ENCODE measurements around the gene HEYL. TPM values are rescaled to one million over a fixed set of nuclear protein-coding genes. Genes with fewer than 3 reads are reported as not detected.
A peak's percentile ranks its signal among the peaks of the same experiment; 100 is the strongest.

The HEYL gene
- total RNA-seq, 1 donor from 2014 or later, result 4.3 TPM

DNA sequence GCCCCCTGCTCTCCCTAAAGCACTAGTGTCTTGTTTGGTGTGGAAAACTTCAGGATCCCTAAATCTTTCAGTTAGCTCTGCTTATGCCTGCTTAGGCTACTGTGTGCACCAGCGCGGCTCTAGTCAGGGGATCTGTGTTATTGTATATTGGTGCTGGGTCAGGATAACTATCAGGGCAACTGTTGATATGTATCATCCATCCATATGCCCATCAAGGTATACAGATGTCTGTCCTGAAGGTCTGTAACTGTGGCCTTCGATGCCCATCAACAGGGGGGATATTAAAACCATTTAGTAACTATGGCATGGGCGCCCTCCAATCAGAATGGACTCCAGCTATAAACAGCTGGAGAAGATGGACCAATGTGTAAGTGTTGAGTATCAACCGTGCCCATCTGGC lies 20.1 kb upstream of the HEYL start:
- Mint-ChIP-seq H3K9me3 (ENCODE audit: low read depth) (no peaks in the 10 kb centered on the region), H3K4me3 (ENCODE audit: low read depth) (no peak overlapping the region), H3K36me3 (ENCODE audit: insufficient read depth) (no peaks in the 10 kb centered on the region), H3K4me1 (ENCODE audit: low read depth) (no peaks in the 10 kb centered on the region), H3K27ac (no peak overlapping the region), H3K27me3 (peaks cover 70% of the 10 kb centered on the region)
- no peak for DNase-seq (ENCODE audit: low spot score, unreplicated experiment)
- TF ChIP-seq, protein P1, sequence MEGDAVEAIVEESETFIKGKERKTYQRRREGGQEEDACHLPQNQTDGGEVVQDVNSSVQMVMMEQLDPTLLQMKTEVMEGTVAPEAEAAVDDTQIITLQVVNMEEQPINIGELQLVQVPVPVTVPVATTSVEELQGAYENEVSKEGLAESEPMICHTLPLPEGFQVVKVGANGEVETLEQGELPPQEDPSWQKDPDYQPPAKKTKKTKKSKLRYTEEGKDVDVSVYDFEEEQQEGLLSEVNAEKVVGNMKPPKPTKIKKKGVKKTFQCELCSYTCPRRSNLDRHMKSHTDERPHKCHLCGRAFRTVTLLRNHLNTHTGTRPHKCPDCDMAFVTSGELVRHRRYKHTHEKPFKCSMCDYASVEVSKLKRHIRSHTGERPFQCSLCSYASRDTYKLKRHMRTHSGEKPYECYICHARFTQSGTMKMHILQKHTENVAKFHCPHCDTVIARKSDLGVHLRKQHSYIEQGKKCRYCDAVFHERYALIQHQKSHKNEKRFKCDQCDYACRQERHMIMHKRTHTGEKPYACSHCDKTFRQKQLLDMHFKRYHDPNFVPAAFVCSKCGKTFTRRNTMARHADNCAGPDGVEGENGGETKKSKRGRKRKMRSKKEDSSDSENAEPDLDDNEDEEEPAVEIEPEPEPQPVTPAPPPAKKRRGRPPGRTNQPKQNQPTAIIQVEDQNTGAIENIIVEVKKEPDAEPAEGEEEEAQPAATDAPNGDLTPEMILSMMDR (IDR thresholded peaks at IDR 0.05; ENCODE audit: unreplicated experiment), result no peak

DNA sequence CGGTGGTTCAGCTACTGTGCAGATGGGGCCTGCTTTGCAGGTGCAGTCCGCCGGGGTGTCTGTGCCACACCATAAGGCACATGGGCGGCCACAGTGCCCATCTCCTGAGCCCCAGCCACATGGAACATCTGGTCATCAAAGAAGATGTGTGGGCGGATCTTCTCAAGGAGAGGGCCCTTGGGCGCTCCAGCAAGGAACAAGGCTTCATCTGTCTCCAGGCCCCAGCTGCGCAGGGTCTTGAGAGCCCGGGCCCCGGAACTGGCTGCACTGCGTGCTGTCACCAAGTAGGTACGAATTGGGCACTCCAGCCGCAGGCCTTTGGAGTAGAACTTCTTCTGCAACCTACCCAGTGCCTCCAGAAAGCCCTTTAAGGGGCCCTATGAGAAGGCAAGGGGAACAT lies 19.7 kb upstream of the HEYL start:
- TF ChIP-seq, protein P1 (IDR thresholded peaks at IDR 0.05; ENCODE audit: unreplicated experiment), result no peak
- H3K9me3 Mint-ChIP-seq (ENCODE audit: low read depth), result no peaks in the 10 kb centered on the region
- peaks cover 73% of the 10 kb centered on the region for H3K27me3 Mint-ChIP-seq
- no peaks in the 10 kb centered on the region for H3K36me3 Mint-ChIP-seq (ENCODE audit: insufficient read depth)
- no peak overlapping the region for H3K4me3 Mint-ChIP-seq (ENCODE audit: low read depth)
- no peaks in the 10 kb centered on the region for H3K4me1 Mint-ChIP-seq (ENCODE audit: low read depth)
- no peak overlapping the region for H3K27ac Mint-ChIP-seq
- no peak for DNase-seq (ENCODE audit: low spot score, unreplicated experiment)

- peak; percentile 37 for DNase-seq (ENCODE audit: low spot score, unreplicated experiment)
- no peaks in the 10 kb centered on the region for H3K9me3 Mint-ChIP-seq (ENCODE audit: low read depth)
- no peak overlapping the region for H3K27ac Mint-ChIP-seq
- no peak overlapping the region for H3K4me3 Mint-ChIP-seq (ENCODE audit: low read depth)
- peaks cover 76% of the 10 kb centered on the region for H3K27me3 Mint-ChIP-seq
- H3K36me3 Mint-ChIP-seq (ENCODE audit: insufficient read depth), result no peaks in the 10 kb centered on the region
- no peaks in the 10 kb centered on the region for H3K4me1 Mint-ChIP-seq (ENCODE audit: low read depth)
- TF ChIP-seq, protein P1 (IDR thresholded peaks at IDR 0.05; ENCODE audit: unreplicated experiment), result peak; percentile 89
Measured at GRCh38 chr1:39657923-39658485, 18.6 kb upstream of the HEYL start.

DNA sequence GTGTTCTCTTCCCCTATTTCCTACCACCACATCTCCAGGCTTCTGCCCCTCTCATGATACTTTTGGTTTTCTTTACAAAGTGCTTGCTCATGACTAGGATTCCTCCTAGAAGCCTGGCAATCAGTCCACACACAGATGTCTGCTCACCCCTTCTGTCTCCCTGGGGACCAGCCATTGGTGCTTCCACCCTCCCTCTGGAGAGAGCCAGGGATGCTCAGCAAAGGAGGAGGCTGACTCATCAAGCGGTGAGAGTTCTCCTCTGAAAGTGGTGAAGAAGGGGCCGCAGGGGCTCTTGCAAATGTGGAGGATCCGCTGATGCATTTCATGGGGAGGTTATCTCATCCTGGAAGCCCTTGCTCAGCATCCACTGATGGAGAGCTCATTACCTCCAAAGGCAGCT lies 18.0 kb upstream of the HEYL start:
- Mint-ChIP-seq H3K4me3 (ENCODE audit: low read depth) (no peak overlapping the region), H3K9me3 (ENCODE audit: low read depth) (no peaks in the 10 kb centered on the region), H3K27ac (peak overlapping the region; percentile 14), H3K27me3 (peaks cover 71% of the 10 kb centered on the region), H3K4me1 (ENCODE audit: low read depth) (no peaks in the 10 kb centered on the region), H3K36me3 (ENCODE audit: insufficient read depth) (no peaks in the 10 kb centered on the region)
- no peak for DNase-seq (ENCODE audit: low spot score, unreplicated experiment)
- TF ChIP-seq, protein P1 (IDR thresholded peaks at IDR 0.05; ENCODE audit: unreplicated experiment), result no peak

- H3K9me3 Mint-ChIP-seq (ENCODE audit: low read depth), result no peaks in the 10 kb centered on the region
- no peak overlapping the region for H3K27ac Mint-ChIP-seq
- H3K4me3 Mint-ChIP-seq (ENCODE audit: low read depth), result no peak overlapping the region
- H3K36me3 Mint-ChIP-seq (ENCODE audit: insufficient read depth), result no peaks in the 10 kb centered on the region
- no peak for DNase-seq (ENCODE audit: low spot score, unreplicated experiment)
- H3K27me3 Mint-ChIP-seq, result peaks cover 68% of the 10 kb centered on the region
- no peaks in the 10 kb centered on the region for H3K4me1 Mint-ChIP-seq (ENCODE audit: low read depth)
- TF ChIP-seq, protein P1 (IDR thresholded peaks at IDR 0.05; ENCODE audit: unreplicated experiment), result no peak
Measured at GRCh38 chr1:39656391-39656790, 16.9 kb upstream of the HEYL start.

Measured in progenitor cell of endocrine pancreas (in vitro differentiated cells).